ENCODE data around the gene DPT.
"Not testable (repeated sequence)": the region's sequence is repeated elsewhere in the genome, so short reads cannot be mapped to it uniquely, and the experiment has no call there.

DPT gene

DNA sequence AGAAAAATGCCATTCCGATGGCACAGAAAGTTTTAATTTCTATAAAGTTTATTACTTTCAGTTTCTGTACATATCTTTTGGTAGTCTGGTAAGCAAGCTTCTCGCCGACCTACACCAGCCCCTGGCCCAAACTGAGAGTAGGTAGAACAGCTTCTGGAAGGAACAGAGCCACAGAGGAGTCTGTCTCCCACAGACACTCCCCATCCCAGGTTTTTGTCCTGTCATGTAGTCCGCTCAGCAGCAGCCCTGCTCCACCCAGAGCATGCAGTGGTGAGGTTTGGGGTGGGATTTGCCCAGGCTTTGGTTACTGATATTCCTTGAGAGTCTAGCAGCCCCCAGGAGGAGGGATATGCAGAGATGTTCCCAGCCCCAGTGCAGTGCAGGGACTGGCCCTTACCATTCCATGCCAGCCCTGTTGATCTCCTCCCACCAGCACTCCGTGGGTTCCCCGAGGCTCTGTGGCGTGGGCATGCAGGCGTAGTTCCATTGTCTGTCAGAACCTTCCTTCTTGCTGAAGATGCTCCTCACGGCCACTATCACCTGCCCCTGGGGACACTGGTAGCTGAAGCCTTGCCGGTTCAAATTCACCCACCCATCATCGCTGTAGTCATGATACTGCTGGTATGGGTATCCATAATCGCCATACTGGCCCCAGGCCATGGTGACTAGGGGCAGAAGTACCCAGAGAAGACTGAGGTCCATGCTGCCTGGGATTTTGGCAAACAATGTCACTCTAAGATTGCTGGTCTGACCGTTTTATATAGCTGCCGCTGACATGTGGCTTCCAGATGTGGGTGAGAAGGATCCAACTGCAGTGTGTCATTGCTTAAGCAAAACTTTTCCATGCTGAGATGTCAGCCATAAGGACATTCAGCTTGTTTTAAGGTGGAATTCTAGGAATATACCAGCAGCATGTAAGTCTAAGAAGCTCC, at the start of gene DPT:
TSS of gene DPT (minus strand) at position 734 of the 932 bp plus-strand sequence. CDS start at position 702, 32 bp downstream.
- DNase-seq: no peak

DNA sequence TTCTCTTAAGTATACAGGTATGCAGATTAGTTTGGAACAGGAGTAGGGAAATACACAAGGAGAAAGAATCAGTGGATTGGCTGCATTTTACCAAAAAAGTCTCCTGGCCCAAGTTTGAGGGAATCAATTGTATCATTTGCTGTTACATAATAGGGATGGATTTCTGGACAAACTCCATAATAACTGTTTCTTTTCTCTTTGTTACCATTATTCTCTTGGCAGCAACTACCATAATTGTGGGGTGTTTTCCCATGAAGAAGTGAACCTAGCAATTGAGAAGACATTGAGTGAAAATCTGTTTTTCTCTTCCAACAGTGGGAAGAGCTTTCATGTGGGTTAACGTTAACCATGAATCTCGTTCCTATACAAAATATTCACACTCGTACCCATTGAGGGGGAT, 46.4 kb upstream of the DPT start:
- no peak for DNase-seq

DNA sequence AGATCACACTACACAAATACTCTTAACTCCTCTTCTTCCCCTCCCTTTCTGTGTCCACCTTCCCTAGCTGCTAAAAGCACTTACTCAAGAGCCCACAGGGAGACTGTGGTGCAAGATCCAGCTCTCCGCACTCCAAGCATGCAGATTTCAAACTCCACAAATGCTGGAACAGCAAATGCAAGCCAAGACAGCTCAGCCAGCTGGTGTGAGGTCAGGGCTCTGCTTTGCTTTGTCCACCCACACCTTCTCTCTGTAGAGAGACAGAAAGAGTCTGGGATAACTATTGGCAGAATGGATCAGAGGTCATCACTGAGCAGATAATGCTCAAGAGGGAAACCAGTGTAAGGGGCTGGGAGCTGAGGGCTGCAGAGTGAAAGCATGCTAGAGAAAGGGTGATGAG, 45.2 kb upstream of the DPT start:
- DNase-seq: no peak

DNA sequence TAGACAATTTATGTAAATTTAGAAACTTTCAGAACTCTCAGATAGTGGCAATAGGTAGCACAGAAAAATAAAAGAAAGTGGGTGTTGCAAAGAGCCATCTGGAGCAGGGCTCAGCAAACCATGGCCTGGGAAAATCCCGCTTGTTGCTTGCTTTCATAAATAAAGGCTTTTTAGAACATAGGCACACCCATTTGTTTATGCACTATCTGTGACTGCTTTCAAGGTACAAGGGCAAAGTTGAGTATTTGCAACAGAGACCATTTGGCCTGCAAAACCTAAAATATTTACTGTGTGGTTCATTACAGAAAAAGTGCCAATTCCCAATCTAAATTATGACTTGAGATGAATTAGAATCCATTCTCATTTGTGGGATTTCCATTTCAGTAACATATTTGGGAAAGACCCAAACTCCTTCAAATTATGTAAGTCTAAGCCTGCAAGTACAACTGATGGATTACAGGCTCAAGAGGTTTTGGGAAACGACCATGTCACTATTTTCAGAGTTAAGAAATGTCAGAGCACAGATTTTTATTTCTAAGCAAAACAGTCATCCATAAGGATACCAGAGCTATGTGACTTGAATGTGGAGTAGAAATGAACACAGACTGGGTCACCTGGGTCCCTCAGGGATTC, 43.5 kb upstream of the DPT start:
- DNase-seq: no peak

DNA sequence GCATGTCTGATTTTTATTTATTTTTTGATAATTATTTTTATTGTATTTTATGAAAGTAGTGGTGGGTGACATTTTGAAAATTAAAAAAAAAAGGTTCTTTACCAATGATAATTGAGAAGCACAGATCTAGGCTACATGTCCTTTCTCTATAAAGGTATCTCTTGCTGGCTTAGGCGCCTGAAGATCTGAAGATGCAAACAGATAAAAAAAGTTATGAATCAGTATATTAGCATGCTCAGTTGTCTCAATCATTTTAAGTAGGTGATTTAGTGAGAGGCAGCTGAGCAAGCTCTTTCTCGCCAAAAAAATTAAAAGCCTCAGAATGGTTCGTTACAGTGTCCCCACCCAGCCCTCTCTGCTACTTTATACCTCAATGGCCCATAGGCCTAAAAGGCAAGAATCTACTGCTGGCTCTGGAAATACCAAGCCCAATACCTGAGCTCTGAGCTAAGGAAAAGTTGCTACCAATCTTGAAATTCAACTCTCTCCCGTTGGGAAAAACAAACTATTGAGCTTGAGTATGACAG, 42.2 kb upstream of the DPT start:
- DNase-seq: no peak

DNA sequence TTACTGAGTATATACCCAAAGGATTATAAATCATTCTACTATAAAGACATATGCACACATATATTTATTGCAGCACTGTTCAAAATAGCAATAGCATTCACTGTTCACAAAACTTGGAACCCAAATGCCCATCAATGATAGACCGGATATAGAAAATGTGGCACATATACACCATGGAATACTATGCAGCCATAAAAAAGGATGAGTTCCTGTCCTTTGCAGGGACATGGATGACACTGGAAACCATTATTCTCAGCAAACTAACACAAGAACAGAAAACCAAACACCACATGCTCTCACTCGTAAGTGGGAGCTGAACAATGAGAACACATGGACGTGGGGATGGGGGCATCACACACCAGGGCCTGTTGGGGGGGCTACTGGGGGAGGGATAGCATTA, 40.9 kb upstream of the DPT start:
- DNase-seq: not testable (repeated sequence)

DNA sequence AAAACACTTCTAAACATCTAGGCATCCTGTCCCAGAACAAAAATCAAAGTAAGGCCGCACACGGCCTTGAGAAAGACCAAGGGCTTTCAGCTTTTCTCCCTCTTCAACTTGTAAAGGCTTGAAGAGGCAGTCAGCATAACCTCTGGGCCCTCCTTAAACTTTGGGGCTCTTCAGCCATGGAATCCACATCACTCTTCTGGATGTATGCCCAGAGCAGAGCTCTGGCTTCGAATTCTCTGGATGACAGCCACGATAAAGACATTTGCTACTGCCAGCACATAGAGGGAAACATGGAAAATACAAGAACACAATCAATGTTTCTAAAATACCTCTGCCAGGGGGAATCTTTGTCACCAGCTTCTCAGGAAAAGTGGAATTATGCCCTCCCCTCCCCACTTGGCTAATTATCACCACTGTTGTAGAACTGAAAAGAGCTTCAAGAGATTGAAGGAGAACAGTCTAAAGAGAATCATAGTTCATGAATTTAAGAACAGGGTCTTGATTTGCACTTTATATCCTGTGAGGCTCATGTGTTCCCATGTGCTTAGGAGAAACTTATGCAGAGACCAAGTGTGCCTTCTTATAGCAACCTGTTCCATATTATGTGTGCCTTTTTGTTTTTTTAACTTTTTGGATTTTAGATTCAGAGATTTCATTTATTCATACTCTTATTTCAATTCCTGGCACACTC, 39.0 kb upstream of the DPT start:
- no peak for DNase-seq

DNA sequence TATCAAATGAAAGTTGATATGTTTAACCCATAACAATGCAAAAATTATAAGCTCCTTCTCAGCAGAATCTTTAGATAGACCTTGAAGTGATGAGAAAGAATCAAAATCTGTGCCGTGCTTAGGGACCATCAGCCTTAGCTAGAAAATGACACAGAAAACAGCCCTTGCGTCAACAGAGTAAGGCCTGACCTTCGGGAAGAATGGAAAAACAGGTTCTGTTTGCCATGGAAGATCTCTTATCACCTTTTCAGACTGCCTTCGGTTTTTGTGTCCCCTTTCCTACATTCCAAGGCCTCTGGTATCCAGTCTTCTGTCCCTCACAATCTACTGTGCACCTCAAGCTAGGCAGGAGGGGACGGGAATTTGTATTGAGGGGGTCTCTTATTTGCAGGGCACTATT, 37.6 kb upstream of the DPT start:
- DNase-seq: no peak

DNA sequence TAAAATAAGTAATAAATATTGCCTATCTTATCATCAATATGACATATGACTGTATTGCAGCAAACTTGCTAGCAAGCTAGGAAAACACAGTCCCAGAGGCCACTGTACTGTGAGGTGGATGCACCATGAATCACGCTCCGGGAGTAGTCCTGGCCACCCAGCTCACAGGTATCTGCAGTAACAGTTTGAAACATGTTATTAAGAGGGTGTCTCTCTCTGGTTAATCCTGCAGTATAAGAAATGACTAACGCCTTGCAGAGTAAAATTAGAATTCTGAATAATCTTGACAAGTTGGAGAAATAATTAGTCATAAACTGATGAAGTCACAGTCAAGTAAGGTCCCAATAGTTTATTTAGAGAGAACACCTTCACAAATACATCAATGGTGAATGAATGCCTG, 34.0 kb upstream of the DPT start:
- DNase-seq: no peak

DNA sequence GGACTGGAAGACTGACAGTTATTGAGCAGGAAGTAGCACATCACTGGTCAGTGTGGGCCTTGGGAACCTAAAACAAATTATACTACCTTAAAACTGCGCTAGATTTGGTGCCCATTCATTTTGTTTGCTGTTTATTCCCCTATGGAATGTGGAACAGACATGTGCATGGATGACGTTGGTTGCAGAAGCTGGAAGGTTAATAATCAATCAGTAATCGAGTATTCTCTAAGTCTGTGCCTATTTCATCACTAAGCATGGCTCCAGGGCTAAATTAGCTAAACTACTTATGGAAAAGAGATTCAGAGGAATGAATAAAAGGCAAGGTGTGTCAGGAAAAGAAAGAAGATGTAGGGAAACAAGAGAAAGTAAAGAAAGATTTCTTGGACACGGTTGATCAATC, 33.5 kb upstream of the DPT start:
- no peak for DNase-seq

DNA sequence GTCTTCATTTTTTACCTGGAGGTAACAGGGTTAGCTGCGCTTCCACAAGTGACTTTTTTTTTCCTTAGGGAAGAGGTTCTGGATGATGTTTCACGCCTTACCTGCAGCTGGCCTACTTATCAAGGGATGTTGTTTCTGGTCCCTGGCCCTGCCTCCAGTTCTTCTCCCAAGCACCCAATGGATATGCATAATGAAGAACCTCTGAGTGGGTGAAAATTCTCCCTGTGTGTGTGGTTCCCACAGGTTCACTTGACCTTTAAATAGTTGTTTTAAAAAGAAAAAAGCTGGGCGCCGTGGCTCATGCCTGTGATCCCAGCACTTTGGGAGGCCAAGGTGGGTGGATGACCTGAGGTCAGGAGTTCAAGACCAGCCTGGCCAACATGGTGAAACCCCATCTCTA, 31.8 kb upstream of the DPT start:
- no peak for DNase-seq

DNA sequence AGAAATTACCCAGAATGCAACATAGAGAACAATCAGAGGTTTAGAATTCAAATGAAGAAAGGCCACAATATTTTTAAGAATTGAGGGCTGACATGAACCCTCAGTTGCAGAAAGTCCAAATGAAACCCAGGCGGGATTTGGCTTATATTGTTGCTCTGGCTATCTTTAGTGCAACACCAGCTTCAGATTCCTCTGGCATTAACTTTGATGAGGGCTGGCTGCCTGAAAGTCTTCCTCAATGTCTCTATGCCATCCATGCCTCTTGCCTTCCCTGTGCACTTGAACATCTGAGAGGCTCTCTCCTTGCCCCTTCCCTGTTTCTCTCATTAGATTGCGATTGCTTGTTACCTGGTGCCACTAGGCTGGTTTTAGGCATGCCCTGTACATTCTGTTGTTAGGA, 31.2 kb upstream of the DPT start:
- no peak for DNase-seq

DNA sequence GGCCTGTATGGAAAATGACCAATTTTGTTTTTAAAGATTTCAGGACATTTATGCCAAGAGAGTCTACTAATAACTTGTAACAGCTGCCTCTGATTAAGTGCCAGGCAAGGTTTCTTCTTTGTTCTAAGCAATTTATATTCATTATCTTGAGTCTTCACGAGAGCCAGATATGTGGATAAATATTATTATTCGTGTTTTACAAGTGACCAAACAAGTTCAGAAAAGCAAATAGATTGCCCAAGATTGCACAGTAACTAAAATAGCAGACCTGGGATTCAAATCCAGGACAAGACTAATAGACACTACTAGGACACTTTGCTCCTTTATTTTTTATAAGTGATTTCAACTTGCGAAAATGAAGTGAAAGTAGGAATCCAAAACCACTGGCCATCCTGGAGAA, 30.1 kb upstream of the DPT start:
- no peak for DNase-seq

DNA sequence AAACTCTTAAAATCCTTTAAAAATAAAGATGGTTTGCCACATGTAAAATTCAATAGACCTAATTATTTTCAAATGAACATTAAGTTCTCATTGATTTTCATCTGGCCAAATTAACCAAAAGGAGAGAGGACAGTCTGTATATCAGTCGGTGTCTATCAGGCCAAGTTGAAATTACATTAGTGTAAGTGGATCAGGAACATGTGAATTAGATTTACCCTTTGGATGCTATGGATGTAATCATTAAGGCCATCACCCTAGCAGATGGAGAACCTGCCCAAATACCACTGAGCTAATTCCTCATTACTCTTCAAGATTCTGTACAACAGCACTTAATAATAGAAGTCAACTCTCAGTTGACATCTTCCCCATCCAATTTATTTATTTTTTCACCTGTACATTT, 29.5 kb upstream of the DPT start:
- DNase-seq: no peak

DNA sequence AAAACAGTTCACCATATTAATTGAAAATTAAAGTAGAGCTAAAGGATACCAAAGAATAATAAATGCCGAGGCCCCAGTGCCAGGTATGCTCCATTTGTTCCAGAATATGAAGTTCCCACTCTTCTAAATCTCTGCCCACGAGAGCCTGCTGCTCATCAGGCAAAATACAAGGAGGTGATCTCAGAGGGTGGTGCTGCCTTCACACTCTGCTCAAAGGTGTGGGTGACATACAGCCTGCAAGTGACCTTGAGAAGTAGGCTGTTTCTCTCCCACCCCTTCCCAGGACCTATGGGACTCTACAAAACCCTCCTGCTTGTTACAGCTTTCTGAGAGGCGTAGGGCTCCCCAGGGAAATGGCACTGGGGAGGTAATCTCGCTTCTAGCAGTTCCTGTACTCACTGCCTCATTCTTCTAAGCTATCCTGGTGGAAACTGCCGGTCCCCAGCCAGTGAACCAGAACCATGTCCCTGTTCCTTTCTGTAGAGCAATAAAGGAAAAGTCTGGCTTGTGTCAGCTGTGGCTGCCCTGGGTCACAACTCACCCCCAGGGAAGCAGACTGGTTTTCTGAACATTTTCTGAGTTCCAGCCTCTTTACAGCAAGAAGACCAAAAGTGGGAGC, 26.9 kb upstream of the DPT start:
- no peak for DNase-seq

DNA sequence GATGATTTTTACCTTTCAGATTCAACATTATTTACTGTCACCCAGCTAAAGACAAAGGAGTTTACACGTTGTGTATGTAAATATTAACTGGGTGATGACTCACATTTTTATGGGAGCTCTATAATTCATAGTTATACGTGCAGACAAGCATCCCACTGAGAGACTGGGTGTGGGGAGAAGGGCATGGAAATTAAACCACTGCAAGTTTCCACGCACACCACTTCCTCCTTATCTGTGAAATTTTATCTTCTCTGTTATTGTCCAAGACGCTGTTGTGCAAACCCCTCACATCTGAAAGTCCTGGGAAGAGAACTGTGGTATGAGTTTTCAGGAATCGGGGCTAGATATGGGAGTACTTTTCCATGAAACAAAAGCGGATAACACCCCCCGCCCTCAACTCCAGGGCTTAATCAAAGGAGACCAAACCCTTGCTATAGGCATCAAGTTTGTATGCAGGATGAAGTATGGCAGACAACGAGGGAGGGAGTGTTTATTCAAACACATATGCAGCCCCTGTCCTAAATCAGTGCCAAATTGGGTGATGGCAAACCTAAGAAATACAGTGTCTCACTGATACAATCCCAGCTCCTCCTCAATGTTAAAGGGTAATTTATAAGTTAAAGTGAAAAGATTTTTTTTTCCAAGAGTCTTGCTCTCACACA, 23.3 kb upstream of the DPT start:
- DNase-seq: no peak

DNA sequence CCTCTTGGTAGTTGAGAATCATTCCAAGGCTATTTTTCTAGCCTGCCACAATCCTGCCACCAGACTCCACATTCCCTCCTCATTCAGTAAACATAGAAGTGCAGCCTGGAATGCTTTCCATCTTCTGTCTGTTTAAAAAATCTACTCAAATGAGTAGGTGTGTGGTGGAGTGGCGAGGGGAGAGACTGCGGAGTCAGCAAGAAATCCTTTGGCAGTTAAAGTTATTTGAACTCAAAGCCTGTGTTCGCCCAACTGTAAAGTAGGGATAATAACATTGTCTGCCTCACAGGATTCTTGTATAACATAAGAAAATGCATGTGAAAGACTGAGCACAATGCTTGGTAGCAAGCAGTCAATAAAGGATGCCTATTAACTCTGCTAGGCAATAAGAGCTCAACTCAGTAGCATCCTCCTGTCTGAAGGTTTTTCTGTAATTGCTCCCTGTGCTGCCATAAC, 22.2 kb upstream of the DPT start:
- DNase-seq: no peak

DNA sequence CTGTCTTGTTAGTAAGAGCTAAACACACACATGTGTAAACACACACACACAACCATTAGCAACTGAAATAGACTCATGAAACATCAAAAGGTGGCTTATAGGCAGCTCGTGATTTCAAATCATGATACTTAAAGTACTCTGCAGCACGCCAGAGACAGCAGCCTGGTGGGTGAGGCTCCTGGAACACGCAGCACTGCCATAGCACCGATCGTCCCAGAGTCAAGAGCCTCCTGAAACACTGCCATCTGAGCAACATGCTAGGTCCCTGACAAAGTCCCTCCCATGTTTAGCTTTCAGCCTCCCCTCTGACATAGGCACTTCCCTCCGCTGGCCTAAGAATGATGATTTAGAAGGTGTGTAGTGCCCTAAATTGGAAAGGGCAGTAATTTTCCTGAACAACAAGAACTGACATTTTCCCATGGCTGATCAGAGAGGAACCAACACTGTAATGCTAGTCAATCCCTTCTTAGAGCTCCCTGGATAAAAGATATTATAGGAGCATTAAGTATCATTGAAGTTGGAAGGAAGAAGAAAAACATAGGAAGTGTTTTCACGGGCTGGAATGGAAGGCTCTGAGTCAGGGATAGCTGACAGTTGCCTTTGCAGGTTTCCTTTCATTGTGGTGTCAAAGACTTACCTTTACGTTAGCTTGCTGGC, 14.1 kb upstream of the DPT start:
- no peak for DNase-seq

DNA sequence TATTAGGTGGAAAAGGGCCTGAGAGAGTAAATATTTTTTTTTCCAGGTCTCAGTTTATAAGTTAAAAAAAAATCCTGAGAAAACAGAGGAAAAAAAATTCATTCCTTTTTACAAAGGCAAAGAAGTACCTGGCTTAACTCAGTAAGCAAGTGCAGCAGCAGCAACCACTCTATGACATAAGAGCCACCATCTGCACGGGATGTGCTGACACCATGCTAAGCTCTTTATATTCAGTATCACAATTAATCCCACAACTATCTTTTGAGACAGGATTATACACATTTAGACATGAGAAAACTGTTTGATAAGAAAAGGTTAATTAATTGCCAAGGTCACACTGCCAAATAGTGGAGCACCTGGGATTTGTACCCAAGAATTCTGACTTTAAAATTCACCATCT, 13.4 kb upstream of the DPT start:
- no peak for DNase-seq

DNA sequence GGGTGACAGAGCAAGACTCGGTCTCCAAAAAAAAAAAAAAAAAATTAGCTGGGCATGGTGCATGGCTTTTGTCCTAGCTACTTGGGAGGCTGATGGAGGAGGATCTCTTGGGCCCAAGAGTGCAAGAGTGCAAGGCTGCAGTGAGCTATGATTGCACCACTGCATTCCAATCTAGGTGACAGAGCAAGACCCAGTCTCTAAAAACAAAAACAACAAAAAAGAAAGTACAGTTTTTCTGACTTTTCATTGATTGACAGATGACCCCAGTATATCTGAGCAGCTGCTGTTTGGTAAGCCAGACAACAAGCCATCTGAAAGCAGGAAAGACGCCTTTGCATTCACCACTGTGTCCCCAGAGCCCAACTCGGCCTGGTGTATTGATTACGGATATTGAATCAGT, 10.9 kb upstream of the DPT start:
- no peak for DNase-seq

DNA sequence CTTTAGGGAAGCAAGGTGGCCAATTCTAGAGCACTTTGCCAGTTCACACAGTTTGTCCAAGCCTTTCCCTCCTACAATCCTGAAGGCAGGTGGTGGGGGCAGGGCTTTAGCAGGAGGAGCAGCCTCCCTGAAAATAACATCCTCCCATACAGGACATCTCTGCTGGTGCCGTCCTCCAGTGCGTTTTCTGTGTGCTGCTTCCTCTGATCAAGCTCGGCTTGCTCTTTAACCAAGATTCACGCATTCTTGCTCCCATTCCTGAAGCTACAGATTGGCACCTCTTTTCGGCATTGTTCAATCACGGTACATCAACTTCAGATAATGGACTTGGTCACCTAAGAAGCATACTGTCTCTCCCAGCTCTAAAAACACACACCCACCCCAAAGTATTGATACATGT, 7.5 kb upstream of the DPT start:
- no peak for DNase-seq

DNA sequence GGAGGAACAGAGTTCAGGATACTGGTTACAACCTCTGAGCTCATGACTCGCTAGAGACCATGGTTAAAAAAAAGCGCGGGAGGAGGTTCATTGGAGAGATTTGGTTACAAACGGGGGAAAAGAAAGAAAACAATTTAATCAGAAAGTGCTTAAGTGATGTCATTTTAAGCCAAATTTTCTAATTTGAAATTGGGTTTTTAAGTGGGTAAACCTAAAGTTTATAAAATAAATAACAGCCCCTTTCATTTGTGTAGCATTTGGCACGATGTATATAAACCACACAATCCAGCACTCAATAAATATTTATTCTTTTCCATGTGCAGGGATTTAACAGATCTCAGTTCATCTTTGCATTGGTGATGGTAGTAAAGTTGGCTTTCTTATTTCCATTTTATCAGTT, 7.0 kb upstream of the DPT start:
- no peak for DNase-seq

All from stimulated activated CD4-positive, alpha-beta T cell treated with anti-CD3 and anti-CD28 coated beads, Interleukin-4, amount 100 ng/mL, for 4 hours (primary cell).